Suppressor macrophage treated with lipopolysaccharide for 4 hours (primary cell): ENCODE results near the gene CRLF3.
"Not testable (repeated sequence)": the region's sequence is repeated elsewhere in the genome, so short reads cannot be mapped to it uniquely, and the experiment has no call there.

Experiments
- DNase-seq: peaks from one replicate; pipeline ENCODE4 v3.0.0-alpha.2; 2020

CRLF3 gene

GRCh38 chr17:30812218-30813177, 12.0 kb downstream of the CRLF3 start:
- DNase-seq, result peak; percentile 28

DNA sequence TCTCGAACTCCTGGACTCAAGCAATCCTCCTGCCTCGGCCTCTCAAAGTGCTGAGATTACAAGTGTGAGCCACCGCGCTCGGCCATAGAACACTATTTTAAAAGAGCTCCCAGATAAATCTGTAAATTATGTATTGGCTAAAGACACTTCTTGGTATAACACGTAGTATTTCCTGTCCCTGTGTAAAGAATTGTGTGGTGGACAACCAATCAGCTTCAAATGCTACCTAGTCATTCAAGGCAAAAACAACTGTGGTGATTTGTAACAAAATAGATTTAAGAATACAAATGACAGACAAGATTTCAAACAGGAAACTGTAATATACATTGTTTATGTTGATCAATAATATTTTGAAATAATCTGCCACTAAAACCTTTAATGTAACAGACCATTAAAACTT, 14.6 kb downstream of the CRLF3 start:
- DNase-seq, result no peak

DNA sequence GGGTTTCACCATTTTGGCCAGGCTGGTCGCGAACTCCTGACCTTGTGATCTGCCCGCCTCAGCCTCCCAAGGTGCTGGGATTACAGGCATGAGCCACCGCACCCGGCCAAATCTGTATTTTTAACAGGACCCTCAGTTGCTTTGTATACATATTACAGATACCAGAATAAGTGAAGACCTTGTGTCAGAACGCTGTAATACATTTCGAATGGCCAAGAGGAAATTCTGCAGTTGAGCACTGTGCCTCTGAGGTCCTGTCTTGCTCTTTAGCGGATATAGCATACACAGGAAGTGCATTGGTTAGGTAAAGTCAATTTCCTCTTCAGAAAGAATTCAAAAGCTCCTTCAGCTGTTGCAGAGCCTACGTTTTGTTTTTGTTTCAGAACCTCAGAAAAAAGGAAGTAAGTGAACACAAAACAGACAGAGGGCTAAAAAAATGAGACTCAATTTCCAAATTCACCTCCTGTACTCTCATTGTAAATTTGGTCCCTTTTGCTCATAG, 15.7 kb downstream of the CRLF3 start:
- peak; percentile 77 for DNase-seq

- no peak for DNase-seq
Measured at GRCh38 chr17:30807896-30808295, 16.6 kb downstream of the CRLF3 start.

DNA sequence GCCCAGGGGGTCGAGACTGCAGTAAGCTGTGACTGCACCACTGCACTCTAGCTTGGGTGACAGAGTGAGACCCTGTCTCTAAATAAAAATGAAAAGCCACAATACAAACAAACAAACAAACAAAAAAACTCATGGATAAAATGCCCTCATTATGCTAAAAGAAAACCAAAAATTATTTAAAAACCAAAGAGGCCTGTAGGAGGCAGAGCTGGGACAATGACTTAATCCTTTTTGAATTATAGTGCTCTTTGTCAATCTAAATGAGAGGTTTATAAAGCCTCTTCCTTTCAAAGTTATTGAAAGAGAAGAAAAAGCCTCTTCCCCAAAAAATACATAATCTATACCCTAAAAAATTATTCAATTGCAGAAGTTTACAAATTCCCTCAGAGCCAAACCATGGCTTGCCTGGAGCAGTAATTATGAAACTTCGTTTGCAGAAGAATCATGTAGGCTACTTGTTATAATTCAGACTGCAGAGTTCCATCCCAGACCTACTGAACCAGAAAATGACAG, 18.5 kb downstream of the CRLF3 start:
- DNase-seq, result peak; percentile 28

DNA sequence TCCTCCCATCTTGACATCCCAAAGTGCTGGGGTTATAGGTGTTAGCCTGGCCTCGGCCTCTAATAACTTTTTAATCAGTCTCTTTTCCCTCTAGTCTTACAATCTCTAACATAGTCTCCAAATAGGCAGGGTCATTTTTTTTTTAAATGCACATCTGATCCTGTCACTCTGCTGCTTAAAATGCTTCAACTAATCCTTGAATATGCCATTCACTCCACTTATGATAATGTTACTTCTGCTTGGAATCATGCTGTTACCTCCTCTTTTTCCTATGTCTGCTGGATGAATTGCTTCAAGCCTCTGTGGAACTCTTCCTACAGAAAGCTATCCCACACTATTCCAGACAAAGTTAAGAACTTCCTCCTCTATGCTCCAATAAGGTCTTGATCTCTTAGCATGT, 22.8 kb downstream of the CRLF3 start:
- no peak for DNase-seq

- DNase-seq, result no peak
Measured at GRCh38 chr17:30796016-30796415, 28.5 kb downstream of the CRLF3 start.

DNA sequence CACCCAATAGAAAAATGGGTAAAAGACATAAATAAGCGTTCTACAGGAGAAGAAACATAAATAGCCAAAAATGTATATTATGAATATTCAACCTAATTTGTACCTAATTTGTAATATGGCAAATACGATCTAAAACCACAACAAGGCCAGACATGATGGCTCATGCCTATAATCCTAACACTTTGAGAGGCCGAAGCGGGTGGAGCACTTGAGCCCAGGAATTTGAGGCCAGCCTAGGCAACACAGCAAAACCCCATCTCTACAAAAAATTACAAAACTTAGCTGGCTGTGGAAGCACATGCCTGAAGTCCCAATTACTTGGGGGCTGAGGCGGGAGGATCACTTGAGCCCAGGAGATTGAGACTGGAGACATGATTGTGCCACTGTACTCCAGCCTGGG, 30.1 kb downstream of the CRLF3 start:
- no peak for DNase-seq

DNA sequence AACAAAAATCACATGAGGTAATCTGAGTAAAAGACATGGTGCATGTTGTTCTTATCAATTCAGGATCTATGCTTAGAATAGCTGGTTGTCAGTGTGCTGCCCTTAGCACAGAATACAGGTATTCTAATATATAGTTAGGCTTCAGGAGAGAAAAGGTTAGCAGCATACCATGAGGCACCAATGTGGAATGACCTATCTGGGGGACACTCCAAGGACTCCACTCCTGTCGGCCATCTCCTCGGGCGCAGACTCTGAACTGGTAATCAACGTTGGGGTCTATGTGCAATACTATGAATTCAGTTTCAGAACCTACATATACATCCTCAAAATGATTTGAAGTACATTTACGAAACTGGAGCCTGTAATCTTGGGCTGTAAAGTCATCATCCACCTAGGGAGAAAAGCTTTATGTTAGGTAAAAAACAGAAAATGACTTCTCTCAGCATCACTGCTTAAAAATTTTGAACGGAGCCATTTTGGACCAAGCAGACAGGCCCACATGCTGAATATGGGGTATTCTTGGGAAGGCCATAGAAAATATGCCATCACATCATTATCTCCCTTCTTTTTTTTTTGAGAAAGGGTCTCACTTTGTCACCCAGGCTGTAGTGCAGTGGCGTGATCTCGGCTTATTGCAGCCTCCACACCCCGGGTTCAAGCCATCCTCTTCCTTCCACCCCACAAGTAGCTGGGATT, 31.1 kb downstream of the CRLF3 start:
- no peak for DNase-seq

- no peak for DNase-seq
Measured at GRCh38 chr17:30790279-30790678, 34.2 kb downstream of the CRLF3 start.

- no peak for DNase-seq
Measured at GRCh38 chr17:30788918-30789317, 35.6 kb downstream of the CRLF3 start.

- no peak for DNase-seq
Measured at GRCh38 chr17:30782206-30782605, 42.3 kb downstream of the CRLF3 start.

DNA sequence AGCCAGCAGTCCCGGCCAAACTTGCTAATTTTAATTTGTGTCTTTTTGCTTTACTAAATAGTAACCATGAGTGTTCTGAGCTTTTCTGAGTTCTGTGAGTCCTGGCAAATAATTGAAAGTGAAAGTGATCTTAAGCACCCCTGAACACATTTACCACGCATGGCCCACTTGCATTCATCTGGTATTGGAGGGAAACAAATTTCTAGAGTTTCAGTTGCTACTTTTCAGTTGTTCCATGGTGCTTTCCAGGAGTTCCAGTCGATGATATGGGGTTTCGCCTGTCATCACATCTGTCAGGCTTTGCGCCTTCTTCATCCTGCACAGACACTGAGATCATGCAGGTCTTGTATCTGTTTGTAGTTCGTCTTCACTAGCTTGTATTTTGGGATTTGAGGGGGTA, 44.1 kb downstream of the CRLF3 start:
- DNase-seq, result no peak

DNA sequence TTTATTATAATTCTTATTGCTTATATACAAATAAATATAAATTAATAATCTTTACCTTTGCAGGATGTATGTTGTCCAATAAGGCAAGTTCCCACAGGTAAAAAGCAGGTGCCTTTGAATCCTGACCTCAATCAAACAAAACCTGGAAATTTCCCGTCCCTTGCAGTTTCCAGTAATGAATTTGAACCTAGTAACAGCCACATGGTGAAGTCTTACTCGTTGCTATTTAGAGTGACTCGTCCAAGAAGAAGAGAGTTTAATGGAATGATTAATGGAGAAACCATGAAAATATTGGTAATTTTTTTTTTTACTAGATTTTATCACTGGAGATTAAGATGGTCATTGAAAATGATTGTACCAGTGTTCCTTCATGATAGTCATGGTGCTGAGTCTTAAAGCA, 55.7 kb downstream of the CRLF3 start:
- DNase-seq, result not testable (repeated sequence)

DNA sequence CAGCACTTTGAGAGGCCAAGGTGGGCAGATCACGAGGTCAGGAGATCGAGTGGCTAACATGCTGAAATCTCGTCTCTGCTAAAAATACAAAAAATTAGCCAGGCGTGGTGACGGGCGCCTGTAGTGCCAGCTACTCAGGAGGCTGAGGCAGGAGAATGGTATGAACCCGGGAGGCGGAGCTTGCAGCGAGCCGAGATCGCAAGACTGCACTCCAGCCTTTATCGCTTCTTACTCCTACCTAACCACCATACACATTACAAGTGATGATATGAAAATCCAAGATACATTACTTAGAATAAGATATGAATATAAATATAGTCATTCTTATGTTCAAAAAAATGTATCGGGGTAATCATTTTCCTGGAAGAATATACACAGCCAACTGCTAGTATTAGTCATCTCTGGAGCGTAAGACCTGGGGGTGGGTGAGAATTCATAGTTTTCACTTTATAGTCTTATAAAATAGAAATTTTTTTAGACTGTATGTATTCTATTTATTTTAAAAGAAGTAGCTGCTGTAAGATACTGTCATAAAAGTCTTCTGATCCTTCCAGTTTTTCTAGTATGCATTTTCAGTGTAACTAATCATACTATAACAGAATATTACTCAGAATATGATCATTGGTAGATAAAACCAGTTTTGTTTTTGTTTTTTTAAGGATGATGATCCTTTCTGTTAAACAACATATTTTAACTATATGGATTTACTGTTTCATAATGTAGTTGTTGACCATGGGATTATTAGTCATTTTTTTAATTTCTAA, 56.7 kb downstream of the CRLF3 start:
- DNase-seq, result not testable (repeated sequence)

DNA sequence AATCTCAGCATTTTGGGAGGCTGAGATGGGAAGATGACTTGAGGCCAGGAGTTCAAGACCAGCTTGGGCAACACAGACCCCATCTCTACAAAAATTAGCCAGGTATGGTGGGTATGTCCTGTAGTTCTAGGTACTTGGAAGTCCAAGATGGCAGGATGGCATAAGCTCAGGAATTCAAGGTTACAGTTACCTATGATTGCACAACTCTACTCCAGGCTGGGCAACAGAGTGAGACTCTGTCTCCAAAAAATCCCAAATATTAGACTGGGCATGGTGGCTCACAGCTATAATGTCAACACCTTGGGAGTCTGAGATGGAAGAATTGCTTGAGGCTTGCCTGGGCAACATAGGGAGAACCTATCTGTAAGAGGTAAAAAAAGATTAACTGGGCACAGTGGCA, 63.4 kb downstream of the CRLF3 start:
- DNase-seq, result no peak

GRCh38 chr17:30753291-30753690, 71.2 kb downstream of the CRLF3 start:
- not testable (repeated sequence) for DNase-seq

- not testable (repeated sequence) for DNase-seq
Measured at GRCh38 chr17:30750982-30751381, 73.5 kb downstream of the CRLF3 start.

- DNase-seq, result not testable (repeated sequence)
Measured at GRCh38 chr17:30747621-30748020, 76.9 kb downstream of the CRLF3 start.

DNA sequence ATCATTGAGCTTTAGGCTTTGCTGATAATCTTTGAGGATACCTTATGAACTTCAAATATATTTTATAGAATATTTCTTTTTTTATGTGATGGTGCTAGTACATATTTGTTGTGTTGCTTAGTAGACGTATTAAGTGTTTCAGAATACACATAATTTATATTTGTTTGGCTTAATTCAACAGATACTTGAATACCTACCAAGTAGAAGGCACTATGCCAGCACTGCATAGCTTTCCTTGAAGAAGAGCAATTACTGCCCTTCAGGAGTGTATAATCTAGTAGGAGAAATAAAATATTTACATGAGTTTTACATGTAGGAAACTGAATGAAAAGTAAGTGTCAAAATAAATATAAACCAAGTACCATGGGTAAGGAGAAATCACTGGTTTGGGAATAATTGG, 81.8 kb downstream of the CRLF3 start:
- not testable (repeated sequence) for DNase-seq

GRCh38 chr17:30736371-30736770, 88.1 kb downstream of the CRLF3 start:
- not testable (repeated sequence) for DNase-seq

DNA sequence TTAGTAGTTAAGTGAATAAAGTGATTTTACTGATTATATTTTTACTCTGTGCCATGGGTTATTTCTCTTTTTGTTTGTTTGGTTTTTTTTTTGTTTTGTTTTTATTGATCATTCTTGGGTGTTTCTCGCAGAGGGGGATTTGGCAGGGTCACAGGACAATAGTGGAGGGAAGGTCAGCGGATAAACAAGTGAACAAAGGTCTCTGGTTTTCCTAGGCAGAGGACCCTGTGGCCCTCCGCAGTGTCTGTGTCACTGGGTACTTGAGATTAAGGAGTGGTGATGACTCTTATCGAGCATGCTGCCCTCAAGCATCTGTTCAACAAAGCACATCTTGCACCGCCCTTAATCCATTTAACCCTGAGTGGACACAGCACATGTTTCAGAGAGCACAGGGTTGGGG, 88.8 kb downstream of the CRLF3 start:
- DNase-seq, result not testable (repeated sequence)

DNA sequence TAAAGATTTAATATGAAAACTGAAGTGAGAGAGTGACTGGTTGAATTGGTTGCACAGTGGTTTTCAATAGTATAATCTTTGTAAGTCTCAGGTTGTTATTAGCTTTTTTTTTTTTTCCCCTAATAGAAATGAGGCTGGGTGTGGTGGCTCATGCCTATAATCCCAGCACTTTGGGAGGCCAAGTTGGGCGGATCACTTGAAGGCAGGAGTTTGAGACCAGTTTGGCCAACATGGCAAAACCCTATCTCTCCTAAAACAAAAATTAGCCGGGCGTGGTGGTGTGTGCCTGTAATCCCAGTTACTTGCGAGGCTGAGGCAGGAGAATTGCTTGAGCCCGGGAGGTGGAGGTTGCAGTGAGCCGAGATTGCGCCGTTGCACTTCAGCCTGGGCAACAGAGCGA, 89.3 kb downstream of the CRLF3 start:
- not testable (repeated sequence) for DNase-seq
